CD1c-positive myeloid dendritic cell (primary cell): Measurements from ENCODE around the gene OTUD4.
A peak's percentile ranks its signal among the peaks of the same experiment; 100 is the strongest.
"Not testable (repeated sequence)": the region's sequence is repeated elsewhere in the genome, so short reads cannot be mapped to it uniquely, and the experiment has no call there.

Experiments used
- DNase-seq: peaks from one replicate; pipeline ENCODE4 v3.0.0-alpha.2; 2016; ENCODE audit errors: extremely low spot score

The OTUD4 gene

DNA sequence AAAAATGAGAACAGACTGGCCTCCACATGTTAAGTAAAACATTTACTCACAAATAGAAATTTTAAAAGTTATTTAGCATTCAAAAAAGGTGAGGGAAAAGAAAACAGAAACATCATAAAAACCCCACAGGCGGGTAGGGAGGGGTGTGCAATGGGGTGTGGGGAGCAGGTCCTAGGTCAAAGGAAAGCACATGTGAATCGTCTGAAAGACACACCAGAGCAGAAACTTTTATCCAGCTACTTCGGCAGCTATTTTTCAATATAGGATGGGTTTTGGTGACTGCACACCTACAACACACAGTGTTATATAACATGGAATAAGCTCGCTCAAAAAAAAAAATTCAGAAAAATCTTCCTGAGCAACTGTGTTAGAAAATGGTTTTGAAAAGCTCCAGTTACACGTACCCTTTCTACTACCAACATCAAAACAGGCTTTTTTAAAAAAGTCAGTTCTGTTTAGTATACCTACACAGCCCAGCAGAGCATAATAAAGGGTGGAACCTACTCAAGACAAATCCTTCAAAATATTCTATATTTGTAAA, 1.6 kb downstream of the OTUD4 start:
- peak; percentile 17 for DNase-seq

DNA sequence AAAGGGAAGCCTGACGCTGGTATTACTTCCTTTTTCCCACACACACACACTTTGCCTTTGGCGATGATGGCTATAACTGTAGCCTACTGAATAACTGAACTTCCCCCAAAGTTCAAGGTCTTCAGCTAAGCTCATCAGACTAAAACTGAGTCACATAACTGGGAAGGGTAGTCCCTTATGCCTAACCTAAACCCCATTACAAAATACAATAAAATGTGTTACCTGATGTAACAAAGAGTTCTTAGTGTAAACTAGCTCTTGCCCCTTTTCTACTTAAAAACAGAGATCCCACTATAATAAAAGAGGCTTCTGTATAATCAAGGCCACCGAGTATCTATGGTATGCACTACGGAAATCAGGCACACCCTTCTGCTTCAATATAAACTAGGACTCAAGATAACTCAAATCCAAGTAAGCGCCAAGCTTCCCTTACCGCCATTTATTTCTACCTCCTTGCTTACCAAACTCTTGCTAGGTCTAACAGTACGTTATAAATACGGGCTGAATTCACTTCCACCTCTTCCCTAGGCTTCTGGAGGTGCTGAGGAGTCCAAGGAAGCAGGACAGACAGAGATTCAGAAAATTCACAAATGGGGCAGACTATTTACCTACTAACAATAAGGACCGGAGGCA, 2.4 kb downstream of the OTUD4 start:
- DNase-seq, result peak; percentile 86

DNA sequence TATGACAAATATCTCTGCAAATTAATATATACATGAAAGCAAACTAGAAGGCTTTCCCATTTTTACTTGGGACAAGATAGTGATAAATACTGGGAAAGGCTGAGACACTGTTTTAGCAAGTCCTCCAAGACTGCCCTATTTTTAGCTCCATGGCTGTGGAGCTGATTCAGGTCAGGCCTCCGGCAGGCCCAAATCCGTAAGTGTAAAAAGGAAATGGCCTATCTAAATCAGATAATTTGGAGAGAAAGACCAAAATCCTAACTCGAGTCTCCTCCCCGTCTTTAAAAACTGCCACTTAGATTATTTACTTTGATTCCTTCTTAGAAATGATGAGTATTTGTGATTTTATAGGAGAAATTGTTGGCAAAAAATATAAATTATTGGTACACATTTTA, 2.9 kb downstream of the OTUD4 start:
- DNase-seq, result no peak

DNA sequence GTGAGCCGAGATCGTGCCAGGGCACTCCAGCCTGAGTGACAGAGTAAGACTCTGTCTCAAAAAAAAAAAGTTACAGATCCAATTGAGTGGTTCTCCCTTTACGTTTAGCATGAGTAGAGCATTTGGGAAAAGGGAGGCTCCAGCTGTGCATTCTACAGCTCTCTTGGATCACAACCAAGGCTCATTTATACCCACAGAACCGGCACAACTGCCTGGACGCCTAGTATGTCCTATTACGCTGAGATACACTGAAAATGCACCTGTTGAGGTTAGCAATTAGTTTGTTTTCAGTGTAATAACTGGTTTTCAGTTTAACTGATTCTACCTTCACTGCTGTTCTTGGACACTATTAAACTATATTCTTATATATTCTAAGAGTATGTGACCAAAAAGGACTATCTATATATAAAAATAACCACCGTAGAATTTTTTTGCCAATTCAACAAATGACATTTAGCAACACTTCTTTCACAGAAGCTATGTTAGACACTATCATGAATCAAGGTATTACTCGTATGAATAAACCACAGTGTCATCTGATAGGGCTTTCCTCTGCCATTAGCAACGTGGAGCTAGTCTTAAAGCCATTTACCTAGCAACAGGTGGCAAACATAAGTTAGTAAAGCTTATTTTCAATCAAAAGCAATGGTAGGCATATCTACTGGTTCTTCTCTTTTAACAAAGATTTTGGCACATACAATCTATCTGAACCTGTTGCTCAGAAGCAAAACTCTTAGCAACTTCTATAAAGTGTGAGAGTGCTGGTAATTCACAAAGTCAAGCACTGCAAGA, 3.6 kb downstream of the OTUD4 start:
- DNase-seq, result no peak

DNA sequence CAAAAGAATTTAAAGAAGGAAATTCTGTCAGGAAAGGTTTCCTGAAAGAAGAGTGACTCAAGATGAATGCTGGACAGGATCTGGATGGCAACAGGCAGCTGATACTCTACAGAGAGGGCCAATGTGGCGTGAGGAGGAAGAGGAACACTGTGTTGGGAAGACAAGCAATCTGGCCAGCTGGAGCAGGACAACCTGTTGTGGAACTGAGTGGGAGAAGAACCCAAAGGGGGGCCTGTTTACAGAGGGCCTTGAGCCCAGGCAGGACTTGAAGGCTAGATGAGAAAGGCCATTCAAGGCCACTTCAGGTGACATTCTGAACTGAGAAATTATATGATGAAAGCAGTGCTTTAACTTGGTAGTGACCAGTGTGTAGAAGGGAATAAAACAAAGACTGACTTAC, 8.5 kb downstream of the OTUD4 start:
- no peak for DNase-seq

DNA sequence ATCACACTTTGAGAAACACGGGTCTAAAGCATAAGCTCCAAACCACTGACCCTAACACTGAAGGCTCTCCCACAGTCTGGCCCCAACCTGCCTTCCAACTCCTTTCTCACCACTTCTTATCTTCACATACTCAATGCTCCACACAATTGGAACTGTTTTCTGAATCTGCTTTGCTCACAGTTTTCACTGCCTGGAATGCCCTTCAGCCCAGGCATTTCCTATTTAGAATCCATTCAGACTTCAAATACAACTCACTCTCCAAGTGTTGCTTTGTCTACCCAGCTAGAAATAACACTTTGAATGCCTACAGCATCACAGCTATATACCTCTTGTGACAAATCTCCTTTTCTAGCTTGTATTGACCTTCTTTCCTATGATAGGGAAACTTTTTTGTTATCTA, 10.2 kb downstream of the OTUD4 start:
- DNase-seq, result no peak

DNA sequence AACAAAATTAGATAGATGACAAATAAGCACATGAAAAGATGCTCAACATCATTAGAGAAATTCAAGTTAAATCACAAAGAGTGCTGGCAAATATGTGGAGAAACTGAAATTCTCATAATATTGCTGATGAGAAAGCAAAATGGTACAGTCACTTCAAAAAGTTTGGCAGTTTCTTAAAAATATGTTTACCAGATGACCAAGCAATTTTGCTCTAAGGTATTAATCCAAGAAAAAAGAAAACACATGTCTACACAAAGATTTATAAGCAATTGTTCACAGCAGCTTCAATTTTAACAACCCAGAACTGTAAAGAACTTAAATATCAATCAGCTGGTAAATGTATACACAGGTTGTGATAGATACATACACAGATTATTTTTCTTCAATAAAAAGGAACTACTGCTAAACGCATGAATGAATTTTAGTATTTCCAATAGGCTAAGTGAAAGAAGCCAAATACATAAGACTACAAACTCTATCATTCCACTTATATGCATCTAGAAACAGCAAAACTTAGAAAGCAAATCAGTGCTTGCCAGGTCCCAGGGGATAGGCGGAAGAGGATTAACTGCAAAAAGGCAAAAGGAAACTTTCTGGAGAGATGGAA, 11.7 kb downstream of the OTUD4 start:
- no peak for DNase-seq

DNA sequence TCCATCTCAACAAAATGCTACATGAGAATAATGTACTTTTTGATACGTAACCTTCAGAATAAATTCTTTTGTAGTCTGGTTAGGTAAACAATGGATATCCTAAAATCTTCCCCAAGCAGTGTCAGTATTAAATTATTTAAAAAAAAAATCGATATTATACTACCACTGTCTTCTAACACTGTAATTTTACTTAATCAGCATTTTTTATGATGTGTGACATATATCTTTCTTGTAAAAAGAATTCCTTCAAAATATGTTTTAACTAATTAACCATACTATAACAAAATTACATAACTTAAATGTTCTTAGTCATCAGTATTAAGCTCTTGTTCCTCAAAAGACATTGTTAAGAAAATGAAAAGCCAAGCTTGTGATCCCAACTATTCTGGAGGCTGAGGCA, 12.5 kb downstream of the OTUD4 start:
- DNase-seq, result no peak

DNA sequence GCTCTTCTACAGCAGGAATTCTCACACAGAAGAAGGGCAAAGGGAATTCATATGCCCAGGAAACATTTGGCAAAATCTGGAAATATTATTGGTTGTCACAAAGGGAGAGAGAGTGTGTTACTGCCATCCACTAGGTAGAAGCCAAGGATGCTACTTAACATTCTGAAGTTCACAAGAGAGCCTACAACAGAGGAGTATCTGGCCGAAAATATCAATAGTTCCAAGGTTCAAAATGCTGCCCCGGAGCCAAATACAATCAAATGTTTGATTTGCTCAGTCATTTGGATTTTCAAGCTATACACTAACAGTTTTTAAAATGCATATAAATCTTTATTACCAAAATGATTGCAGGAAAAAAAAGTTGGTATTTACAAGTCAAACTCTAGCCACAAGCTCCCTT, 18.8 kb downstream of the OTUD4 start:
- no peak for DNase-seq

DNA sequence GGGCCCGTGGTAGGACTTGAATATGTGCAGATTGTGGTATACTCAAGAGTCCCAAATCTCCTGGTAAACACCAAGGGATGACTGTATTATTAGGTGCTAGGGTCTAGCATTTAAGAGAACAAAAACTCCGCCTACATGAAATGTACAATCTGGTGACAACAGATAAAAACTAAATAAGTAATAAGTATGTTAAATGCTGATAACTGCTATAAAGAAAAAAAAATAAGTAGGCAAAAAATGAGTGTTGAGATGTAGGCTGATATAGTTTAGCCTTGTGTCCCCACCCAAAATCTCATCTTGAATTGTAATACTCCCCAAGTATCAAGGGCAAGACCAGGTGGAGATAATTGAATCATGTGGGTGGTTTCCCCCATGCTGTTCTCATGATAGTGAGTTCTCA, 23.4 kb downstream of the OTUD4 start:
- DNase-seq, result no peak

DNA sequence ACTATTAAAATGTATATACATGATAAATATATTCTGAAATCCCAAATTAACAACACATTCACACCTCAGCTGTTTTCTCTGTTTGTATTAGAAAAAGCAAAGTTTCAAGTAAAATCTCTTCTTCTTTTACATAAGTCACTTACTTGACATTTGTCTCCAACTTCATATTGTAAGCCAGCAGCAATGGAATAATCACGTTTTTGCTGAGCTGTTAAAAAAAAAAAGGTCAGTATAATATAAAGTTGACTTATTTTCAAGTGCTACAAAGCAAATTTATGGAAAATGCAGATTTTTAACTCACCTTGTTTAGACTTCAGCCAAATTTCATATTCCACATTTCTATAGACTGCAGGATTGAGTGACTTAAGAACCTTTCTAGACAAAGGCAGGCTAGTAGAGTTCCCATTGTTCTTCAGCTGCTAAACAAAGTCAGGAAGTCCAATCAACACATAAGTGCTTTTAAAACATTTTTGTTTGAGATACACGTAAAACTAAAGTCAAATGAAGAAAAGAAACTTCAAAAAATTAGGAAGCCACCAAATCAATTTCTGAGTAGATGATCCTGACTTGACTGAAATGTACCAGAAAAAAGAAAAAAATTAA, 25.0 kb downstream of the OTUD4 start:
- DNase-seq, result no peak

DNA sequence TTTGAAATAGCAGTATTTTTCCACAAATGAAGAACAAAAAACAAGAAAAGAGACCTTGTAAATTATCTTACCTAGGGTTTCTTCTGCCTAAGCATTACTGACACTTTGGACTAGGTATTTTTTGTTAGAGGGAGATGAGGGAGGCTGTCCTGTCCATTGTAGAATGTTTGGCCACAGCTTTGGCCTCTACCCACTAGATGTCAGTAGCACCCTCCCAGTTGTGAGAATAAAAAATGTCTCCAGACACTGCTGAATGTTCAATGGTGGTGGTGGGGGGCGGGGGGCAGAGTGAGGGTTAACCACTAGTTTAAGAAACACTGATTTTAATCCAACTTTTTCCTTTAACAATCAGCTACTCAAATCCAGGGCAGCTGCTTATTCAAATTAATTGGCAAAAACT, 25.8 kb downstream of the OTUD4 start:
- peak; percentile 13 for DNase-seq

DNA sequence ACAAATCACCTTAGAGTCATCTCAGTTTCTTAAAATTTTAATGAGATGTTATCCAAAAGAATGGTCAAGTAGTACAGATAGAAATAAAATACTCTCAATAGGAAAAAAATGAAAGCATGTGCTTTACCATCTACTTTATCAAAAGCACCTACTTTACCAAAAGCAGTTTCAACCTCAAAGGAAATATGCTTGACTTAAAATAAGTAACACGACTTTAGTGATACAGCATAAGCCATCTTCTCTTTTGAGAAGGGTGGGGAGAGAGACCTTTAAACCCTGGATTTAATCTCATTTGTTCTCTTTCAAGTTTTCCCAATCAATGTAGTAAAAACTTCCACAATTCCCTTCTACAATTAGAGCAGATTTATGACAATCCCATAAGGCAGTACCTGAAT, 26.5 kb downstream of the OTUD4 start:
- no peak for DNase-seq

DNA sequence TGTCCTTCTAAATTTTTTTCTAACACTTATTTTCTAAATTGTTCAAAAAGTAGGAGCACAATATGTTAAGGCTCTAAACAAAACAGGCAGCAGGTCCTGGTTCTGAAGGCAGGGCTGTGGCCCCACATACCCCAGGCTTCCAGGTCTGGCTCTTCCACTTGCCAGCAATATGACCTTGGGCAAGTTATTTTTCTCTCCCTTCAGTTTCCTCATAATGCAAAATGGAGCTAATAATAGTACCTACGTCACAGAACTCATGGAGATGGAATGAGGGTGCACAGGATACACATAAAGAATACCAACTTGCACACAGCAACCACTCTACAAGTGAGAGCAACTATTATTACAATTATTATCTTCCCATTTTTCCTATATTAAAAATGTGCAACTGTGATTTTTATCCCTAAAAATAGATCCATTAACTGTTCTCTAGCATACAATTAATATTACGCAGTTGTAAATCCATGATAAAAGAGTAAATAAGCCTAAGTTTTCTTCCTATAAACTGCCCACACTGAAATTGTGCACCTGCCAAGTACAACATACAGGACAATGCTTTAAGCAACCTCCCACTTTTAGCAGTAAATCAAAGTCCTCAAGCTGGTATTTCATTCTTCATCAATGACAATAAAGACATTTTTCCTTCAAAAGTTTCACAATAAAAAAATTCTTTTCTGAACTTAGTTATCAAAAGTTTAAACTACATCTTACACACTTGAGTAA, 27.0 kb downstream of the OTUD4 start:
- no peak for DNase-seq

DNA sequence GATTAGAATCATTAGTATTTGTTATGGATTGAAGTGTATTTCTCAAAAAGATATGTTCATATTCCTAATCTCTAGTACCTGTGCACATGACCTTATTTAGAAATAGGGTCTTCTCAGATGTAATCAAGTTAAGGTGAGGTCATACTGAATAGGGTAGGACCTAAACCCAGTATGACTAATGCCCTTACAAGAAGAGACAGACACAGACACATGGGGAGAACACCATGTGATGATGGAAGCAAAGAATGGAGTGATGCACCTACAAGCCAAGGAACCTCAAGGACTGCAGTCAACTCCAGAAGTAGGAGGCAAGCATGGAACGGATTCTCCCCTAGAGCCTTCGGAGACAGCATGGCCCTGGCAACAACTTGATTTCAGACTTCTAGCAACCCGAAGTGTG, 31.4 kb downstream of the OTUD4 start:
- no peak for DNase-seq

DNA sequence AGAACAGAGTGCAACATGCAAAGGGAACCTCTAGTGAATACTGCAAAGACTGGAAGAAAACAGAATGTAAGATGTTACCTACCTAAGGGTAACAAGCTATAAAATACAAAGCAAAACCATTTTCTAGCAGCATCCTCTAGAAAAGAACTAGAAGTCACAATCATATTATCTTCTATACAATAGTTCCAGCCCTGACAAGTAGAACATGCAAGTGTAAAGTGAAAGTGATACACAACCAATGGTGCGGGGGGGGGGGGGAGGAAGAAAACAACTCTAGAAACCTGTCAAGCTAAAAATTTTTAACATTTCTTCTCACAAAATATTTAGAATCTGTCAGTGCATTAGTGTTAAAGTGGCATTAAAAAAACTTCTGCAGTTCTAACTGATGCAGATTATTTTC, 44.2 kb downstream of the OTUD4 start:
- DNase-seq, result not testable (repeated sequence)

DNA sequence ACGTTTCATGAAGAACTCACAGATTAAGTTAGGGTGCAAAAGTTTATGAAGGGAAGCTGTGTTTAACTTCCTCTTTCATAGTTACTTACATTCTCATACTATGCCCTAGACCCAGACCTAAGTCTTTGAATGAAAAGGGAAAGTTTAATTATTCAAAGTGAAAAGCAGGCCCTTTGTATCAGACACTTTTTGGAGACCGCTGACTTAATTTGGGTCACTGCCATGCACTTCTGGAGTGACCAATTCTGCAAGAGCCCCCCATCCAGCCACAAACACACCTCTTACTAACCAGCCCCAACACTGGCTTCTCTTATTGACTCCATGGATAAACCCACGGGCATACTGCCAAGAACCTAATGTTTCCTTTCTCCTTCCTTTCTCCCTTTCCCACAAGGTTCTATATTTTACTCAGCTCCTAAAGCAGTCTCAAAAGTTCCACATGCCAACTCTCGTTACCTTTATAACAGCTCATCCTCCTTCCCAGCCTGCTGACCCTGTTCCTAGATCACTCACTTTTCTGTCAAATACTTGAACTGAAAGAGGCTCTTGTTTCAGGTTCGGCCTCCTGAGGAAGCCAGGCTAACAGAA, 47.8 kb downstream of the OTUD4 start:
- peak; percentile 18 for DNase-seq

DNA sequence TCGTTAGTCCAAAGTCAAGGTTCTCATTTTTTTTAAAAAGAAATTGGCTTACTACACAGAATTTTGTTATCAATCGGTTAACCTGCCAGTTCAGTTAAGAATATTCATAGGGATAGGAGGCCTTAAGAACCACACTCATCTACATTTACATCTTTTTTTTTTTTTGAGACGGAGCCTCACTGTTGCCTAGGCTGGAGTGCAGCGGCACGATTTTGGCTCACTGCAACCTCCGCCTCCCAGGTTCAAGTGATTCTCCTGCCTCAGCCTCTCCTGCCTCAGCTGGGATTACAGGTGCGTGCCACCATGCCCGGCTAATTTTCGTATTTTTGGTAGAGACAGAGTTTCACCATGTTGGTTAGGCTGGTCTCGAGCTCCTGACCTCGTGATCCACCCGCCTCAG, 48.5 kb downstream of the OTUD4 start:
- no peak for DNase-seq

DNA sequence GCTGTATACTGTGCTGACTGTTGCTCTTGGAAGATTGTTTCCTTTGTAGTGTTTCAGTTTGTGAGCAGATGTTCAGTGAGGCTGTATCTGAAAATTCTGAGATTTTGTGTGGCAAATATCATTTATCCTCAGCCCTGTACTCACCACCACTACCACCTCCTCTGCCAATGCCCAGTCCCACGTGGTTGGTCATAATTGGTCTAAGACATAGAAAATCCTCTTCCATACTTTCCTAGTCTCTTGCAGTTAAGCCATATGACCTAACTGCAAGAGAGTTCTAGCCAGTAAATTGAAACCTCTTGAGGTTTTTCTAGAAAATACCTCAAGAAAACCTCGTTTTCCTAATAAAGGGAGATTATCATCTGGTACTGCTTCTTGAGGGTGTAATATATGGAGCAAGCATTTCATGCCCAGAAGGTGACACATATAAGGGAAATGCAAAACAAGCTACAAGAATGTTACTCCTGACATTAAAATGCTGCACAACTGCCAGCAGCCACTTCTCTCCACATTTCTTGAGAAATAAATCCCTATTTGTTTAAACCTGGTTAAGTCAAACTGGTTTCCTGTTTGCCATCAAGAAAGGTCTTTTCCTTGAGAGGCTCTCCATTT, 49.5 kb downstream of the OTUD4 start:
- DNase-seq, result no peak

DNA sequence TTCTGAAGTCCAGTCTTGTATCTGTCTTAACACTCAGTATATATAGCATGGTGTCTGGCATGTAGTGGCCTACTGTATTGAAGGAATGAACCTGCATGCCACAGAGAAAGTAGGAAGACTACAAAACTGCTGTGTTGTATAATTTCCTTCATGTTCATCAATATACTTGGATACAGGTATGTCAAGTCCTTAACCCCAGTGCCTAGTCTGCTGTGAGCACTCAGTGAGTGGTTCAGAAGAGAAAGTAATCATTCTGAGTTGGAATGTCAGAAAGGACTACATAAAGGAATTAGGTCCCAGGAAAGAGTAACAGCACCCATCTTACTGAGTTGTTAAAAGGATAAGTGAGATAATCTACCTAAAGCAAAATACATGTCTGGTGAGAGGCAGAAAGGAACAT, 50.3 kb downstream of the OTUD4 start:
- DNase-seq, result no peak

DNA sequence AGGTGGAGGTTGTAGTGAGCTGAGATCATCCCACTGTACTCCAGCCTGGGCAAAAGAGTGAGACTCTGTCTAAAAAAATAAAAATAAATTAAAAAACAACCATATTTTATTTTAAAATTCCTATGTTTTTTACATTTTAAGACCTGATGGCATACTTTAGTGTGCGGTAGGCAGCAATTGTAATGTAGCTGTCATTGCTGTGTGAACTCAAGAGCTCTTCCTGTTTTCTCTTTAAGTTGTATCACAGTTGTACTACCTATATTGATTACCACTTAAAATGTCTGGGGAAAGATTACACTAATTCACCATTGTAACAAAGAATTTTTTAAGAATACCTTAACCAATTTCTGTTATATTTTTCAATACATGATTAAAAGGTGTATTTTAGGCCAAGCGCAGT, 55.0 kb downstream of the OTUD4 start:
- no peak for DNase-seq
